ENCODE measurements around the gene HIVEP3.

Gene HIVEP3

GRCh38 chr1:41592451-41593125 lies 326.1 kb downstream of the HIVEP3 start:
- no peak for DNase-seq

GRCh38 chr1:41591891-41592290 lies 326.8 kb downstream of the HIVEP3 start:
- DNase-seq: no peak

- DNase-seq: no peak
Measured at GRCh38 chr1:41590331-41590730, 328.4 kb downstream of the HIVEP3 start.

GRCh38 chr1:41589395-41589794 lies 329.3 kb downstream of the HIVEP3 start:
- DNase-seq: no peak

- DNase-seq: no peak
Measured at GRCh38 chr1:41588334-41588875, 330.3 kb downstream of the HIVEP3 start.

GRCh38 chr1:41587791-41588190 lies 330.9 kb downstream of the HIVEP3 start:
- no peak for DNase-seq

- no peak for DNase-seq
Measured at GRCh38 chr1:41586230-41586629, 332.5 kb downstream of the HIVEP3 start.

- no peak for DNase-seq
Measured at GRCh38 chr1:41583658-41584547, 334.8 kb downstream of the HIVEP3 start.

- no peak for DNase-seq
Measured at GRCh38 chr1:41582851-41583657, 335.7 kb downstream of the HIVEP3 start.

GRCh38 chr1:41582351-41582750 lies 336.4 kb downstream of the HIVEP3 start:
- DNase-seq: no peak

- no peak for DNase-seq
Measured at GRCh38 chr1:41582004-41582325, 336.8 kb downstream of the HIVEP3 start.

GRCh38 chr1:41581216-41582003 lies 337.3 kb downstream of the HIVEP3 start:
- DNase-seq: no peak

- no peak for DNase-seq
Measured at GRCh38 chr1:41580520-41581172, 338.1 kb downstream of the HIVEP3 start.

- DNase-seq: no peak
Measured at GRCh38 chr1:41580021-41580420, 338.7 kb downstream of the HIVEP3 start.

- no peak for DNase-seq
Measured at GRCh38 chr1:41578712-41579335, 339.9 kb downstream of the HIVEP3 start.

- DNase-seq: no peak
Measured at GRCh38 chr1:41576620-41577019, 342.1 kb downstream of the HIVEP3 start.

- no peak for DNase-seq
Measured at GRCh38 chr1:41576206-41576605, 342.5 kb downstream of the HIVEP3 start.

GRCh38 chr1:41574842-41575241 lies 343.9 kb downstream of the HIVEP3 start:
- DNase-seq: no peak

- peak; percentile 78 for DNase-seq
Measured at GRCh38 chr1:41573785-41574713, 344.7 kb downstream of the HIVEP3 start.

- no peak for DNase-seq
Measured at GRCh38 chr1:41573194-41573593, 345.5 kb downstream of the HIVEP3 start.

Measured in activated T-cell treated with anti-CD3 and anti-CD28 coated beads for 4 hours (primary cell).